ENCODE results near the gene HES4.

The HES4 gene

DNA sequence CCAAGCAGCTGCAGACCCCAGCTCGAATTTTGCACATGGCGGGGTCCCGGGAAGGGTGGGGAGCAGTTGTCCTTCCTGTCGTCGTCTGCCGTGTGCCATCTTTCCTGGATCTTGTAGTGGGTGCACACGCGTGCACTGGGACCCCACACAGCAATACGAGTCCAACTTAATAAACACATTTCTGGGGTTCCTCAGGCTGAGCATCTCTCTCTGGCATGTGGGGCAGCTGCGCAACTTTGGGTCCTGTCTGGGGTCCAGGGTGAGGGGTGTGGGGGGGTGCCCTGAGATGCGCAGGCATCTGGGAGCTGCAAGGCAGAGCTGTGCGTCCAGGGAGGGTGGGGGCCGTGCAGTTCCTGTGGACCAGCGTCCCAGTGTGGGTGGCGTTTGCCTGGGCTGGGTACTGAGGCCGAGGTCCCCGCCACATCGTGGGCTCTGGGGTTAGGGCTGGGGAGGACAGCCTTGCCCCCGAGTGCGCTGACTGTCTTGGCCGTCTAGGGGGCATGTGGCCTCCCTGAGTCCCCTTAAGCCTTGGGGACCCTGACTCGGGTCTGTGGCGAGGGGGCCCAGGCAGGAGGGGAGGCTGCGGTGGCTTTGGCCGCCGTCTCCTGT lies 34.3 kb downstream of the HES4 start:
- no peak for DNase-seq (ENCODE audit: low read depth)

DNA sequence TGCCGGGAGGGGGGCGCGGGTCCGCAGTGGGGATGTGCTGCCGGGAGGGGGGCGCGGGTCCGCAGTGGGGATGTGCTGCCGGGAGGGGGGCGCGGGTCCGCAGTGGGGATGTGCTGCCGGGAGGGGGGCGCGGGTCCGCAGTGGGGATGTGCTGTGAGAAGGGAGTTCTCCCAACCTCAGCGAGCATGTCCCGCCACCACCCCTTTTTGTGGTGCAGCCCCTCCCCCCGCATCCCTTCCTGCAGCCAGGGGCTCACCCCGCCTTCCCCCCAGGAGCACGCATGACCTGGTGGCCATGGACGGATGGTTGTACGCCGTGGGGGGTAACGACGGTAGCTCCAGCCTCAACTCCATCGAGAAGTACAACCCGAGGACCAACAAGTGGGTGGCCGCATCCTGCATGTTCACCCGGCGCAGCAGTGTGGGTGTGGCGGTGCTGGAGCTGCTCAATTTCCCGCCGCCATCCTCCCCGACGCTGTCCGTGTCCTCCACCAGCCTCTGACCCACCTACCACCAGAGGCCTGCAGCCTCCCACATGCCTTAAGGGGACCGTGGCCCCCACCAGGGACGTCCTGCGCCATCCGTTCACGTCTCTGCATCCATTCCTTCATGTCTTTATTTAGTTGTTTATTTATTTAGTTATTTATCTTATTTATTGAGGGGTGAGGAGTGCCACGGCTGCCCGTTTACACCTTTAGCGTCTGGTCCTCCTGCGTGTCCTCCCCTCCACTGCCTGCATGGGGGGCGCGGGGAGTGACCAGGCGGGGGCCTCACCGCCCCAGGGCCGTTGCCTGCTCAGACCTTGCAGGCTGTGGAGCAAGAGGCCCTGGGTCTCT lies 35.0 kb downstream of the HES4 start:
- no peak for DNase-seq (ENCODE audit: low read depth)

DNA sequence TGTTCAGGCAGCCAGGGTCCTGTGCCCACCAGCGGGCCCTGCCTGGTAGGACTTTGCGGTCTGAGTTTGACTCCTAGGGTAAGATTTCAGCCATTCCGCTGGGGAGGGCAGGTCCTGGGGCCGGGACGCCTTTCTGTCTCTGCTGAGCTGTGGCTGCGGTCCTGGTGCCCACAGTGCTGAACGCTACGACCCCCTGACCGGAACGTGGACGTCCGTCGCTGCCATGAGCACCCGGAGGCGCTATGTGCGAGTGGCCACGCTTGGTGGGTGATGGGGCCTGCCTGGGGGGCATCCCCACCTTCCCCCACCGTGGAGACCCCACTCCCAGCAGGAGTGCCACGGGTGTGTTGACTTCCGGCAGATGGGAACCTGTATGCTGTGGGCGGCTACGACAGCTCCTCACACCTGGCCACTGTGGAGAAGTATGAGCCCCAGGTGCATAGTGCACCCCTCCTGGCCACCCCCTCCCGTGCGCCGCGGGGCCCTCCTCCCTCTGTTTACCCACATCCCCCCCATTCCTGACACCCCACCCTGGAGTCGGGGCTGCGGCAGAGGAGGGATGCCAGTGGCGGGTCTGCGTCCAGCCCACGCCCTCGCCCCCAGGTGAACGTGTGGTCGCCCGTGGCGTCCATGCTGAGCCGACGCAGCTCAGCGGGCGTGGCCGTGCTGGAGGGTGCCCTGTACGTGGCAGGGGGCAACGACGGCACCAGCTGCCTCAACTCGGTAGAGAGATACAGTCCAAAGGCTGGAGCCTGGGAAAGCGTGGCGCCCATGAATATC lies 36.0 kb downstream of the HES4 start:
- no peak for DNase-seq (ENCODE audit: low read depth)

DNA sequence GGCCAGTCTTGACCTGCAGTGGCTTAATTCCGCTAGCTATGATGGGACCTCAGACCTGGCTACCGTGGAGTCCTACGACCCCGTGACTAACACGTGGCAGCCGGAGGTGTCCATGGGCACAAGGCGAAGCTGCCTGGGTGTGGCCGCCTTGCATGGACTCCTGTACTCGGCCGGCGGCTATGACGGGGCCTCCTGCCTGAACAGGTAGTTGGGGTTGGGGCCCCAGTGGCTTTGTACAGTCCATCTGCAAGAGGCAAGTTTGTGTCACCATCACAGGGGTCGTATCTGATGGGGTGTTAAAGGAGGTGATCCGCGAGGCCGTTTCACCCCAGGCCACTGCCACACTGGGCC lies 36.6 kb downstream of the HES4 start:
- DNase-seq (ENCODE audit: low read depth): no peak

GRCh38 chr1:962381-963300 lies 37.3 kb downstream of the HES4 start:
- DNase-seq (ENCODE audit: low read depth): no peak

DNA sequence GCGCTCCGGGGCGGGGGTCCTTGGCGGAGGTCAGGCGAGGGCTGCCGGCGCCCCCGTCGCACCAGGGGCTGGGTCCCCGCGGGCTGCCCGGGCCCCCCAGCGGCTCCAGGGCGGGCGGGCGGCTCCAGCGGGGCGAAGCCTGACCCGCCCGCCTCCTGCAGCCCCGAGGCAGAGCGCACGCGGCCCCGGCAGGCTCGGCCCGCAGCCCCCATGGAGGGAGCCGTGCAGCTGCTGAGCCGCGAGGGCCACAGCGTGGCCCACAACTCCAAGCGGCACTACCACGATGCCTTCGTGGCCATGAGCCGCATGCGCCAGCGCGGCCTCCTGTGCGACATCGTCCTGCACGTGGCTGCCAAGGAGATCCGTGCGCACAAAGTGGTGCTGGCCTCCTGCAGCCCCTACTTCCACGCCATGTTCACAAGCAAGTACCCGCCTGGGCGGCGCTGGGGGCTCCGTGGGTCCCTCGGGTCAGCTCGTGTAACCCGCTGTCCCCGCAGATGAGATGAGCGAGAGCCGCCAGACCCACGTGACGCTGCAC lies 38.7 kb downstream of the HES4 start:
- DNase-seq (ENCODE audit: low read depth): no peak

DNA sequence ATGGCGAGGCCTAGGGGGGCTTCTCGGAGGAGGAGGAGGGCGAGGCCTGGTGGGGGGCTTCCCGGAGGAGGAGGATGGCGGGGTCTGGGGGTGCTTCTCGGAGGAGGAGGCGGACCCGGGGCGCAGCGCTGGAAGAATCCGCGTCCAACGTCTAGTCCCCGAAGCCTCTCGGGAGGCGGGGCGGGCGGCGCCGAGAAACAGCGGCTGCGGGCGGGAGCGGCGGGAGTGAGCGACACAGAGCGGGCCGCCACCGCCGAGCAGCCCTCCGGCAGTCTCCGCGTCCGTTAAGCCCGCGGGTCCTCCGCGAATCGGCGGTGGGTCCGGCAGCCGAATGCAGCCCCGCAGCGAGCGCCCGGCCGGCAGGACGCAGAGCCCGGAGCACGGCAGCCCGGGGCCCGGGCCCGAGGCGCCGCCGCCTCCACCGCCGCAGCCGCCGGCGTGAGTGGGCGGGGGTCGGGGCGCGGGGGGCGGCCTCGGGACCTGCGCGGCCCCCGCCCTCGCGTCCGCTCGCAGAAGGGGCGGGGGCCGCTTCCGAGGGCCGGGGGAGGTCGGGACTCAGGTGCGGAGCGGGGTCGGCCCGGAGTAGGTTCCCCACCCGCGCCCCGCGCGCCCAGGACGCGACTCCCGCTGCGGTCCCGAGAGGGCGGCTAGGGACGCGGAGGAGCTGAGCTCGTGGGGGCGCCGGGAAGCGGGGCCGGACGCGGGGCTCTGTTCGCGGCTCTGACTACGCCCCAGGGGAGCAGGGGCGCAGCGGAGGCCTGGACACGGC lies 39.4 kb downstream of the HES4 start, which contains the start of gene KLHL17:
Gene KLHL17, plus strand, starts transcription at position 222 of the 769 bp plus-strand sequence. Its CDS starts 110 bp downstream, at position 332.
- peak; percentile 79 for DNase-seq (ENCODE audit: low read depth)

GRCh38 chr1:959731-960362 lies 40.0 kb downstream of the HES4 start:
- no peak for DNase-seq (ENCODE audit: low read depth)

GRCh38 chr1:958823-959730 lies 40.8 kb downstream of the HES4 start, which contains the start of gene NOC2L:
Gene NOC2L (minus strand): TSS chr1:959256. CDS start chr1:959240, 16 bp downstream.
- DNase-seq (ENCODE audit: low read depth): peak; percentile 88

GRCh38 chr1:956636-957035 lies 43.3 kb downstream of the HES4 start:
- DNase-seq (ENCODE audit: low read depth): no peak

- DNase-seq (ENCODE audit: low read depth): no peak
These were observed 44.4 kb downstream of the HES4 start for GRCh38 chr1:955474-955873.

- no peak for DNase-seq (ENCODE audit: low read depth)
These were observed 45.0 kb downstream of the HES4 start for GRCh38 chr1:954927-955326.

GRCh38 chr1:953524-954320 lies 46.2 kb downstream of the HES4 start:
- DNase-seq (ENCODE audit: low read depth): no peak

DNA sequence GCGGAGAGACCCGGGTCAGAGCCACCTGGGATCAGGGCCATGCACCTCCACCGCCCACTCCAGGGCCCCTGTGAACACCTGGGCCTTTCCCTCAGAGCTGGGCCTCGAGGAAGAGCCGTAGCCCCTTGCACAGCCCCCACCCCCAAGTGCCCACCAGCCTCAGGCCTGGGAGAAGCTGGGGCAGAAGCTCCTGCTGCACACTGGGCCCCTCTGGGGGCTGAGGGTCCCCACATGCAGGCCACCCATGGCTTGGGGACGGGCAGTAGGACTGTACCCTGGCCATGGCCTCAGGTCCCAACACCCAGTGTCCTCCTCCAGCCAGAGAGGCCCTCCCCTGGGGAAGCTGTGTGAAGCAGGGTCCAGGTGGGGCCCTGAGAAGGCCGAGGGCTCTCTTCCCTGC lies 47.3 kb downstream of the HES4 start:
- DNase-seq (ENCODE audit: low read depth): no peak

DNA sequence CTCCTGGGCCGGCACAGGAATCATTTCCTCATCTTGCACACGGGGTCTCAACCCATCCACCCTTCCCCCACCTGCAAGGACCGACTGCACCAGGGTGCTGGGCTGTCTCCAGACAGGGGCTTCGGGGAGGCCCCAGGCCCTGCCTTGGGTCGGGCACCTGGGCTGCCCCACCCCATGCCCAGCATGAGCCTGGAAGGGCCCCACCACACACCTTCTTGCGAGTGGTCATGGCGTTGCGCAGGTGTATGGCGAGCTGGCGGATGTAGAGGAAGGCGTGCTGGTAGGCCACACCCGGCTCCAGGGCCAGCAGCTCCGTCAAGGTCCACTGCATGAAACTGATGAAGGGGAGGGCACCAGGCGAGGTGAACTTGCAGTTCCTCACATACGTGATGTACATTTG lies 47.7 kb downstream of the HES4 start:
- DNase-seq (ENCODE audit: low read depth): no peak

- DNase-seq (ENCODE audit: low read depth): peak; percentile 46
These were observed 48.5 kb downstream of the HES4 start for GRCh38 chr1:951364-951763.

DNA sequence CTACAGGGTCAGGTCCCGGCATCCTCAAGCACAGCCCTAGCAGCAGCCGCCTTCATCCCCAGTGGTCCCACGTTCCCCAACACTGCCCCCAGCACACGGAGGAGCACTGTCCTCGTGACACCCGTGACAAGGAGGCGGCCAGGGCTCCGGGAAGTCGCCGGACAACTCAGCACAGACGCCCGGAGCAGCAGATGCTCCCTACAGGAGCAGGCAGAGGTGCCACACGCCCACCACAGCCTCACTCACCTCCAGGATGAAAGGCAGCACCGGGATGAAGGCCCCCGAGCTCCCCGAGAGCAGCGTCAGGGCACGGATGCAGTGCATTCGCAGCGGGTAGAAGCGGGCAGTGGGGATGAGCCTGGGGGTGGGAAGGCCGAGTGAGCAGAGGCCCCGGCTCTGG lies 49.0 kb downstream of the HES4 start:
- no peak for DNase-seq (ENCODE audit: low read depth)

DNA sequence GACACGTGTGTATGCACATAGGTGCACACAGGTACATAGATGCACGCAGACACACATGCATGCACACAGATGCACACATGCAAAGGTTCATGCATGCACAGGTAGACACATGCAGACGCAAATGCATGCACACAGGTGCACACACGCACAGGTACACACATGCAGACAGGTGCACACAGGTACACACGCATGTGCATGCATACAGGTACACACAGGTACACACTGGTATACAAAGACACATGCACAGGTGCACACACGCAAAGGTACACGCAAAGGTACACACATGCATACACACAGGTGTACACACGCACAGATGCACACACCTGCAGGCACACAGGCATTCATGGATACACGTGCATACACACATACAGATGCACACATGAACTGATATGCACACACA lies 49.6 kb downstream of the HES4 start:
- DNase-seq (ENCODE audit: low read depth): no peak

Measured in ELR (cell line).